ENCODE measurements around the gene RCC1.
"Not testable (repeated sequence)": the region's sequence is repeated elsewhere in the genome, so short reads cannot be mapped to it uniquely, and the experiment has no call there.

Gene RCC1

GRCh38 chr1:28560886-28561285 lies 55.0 kb downstream of the RCC1 start:
- no peak for DNase-seq (ENCODE audit: extremely low spot score)
- ChIA-PET POLR2A (interaction anchor here (1.5 kb wide), 2 partner anchors 18 to 21 kb away, joined by 4 to 5 read pairs; no protein-coding TSS in a partner anchor), CTCF (no interaction called here)
- TF ChIP-seq HDGF (IDR thresholded peaks at IDR 0.05; ENCODE audit: borderline replicate concordance) (no peak), SUZ12 (IDR thresholded peaks at IDR 0.05) (no peak), ARNT (IDR thresholded peaks at IDR 0.05) (no peak), FOXM1 (IDR thresholded peaks at IDR 0.05; ENCODE audit: borderline replicate concordance) (no peak)

- CTCF ChIA-PET = interaction anchor here (0.6 kb wide), 1 partner anchor 45 kb away, joined by 4 read pairs; no protein-coding TSS in a partner anchor
- DNase-seq (ENCODE audit: extremely low spot score) = no peak
- TF ChIP-seq FOXA1 (IDR thresholded peaks at IDR 0.05) (no peak), ARNT (IDR thresholded peaks at IDR 0.05) (no peak), PKNOX1 (IDR thresholded peaks at IDR 0.05) (no peak), BHLHE40 (IDR thresholded peaks at IDR 0.05; ENCODE audit: borderline replicate concordance) (no peak)
- POLR2A ChIA-PET = interaction anchor here (1.4 to 2.6 kb wide), 2 partner anchors 11 to 17 kb away, joined by 4 to 12 read pairs; no protein-coding TSS in a partner anchor
Measured at GRCh38 chr1:28564310-28564709, 58.5 kb downstream of the RCC1 start.

- ChIA-PET POLR2A (interaction anchor here (1.4 to 2.6 kb wide), 2 partner anchors 12 to 17 kb away, joined by 4 to 12 read pairs; no protein-coding TSS in a partner anchor), CTCF (no interaction called here)
- TF ChIP-seq FOXK2 (IDR thresholded peaks at IDR 0.05) = no peak
- DNase-seq (ENCODE audit: extremely low spot score) = no peak
Measured at GRCh38 chr1:28565040-28565439, 59.2 kb downstream of the RCC1 start.

- TF ChIP-seq ARNT (IDR thresholded peaks at IDR 0.05) = no peak
- no peak for TF ChIP-seq CTBP1 (IDR thresholded peaks at IDR 0.05; ENCODE audit: borderline replicate concordance)
- no peak for TF ChIP-seq ZNF384 (IDR thresholded peaks at IDR 0.05)
- no peak for TF ChIP-seq NFRKB (IDR thresholded peaks at IDR 0.05)
- TF ChIP-seq LEF1 (IDR thresholded peaks at IDR 0.05; ENCODE audit: borderline replicate concordance) = no peak
- no peak for TF ChIP-seq TARDBP (IDR thresholded peaks at IDR 0.05)
- TF ChIP-seq L3MBTL2 (conservative IDR thresholded peaks at IDR 0.05) = no peak
- TF ChIP-seq SUZ12 (IDR thresholded peaks at IDR 0.05) = no peak
- no peak for TF ChIP-seq PKNOX1 (IDR thresholded peaks at IDR 0.05)
- TF ChIP-seq SP1 (IDR thresholded peaks at IDR 0.05) = no peak
- TF ChIP-seq ELF4 (IDR thresholded peaks at IDR 0.05) = no peak
- ChIA-PET CTCF (no interaction called here), POLR2A (no interaction called here)
- no peak for DNase-seq (ENCODE audit: extremely low spot score)
Measured at GRCh38 chr1:28565726-28566125, 59.9 kb downstream of the RCC1 start.

GRCh38 chr1:28566931-28567330 lies 61.1 kb downstream of the RCC1 start:
- TF ChIP-seq LEF1 (IDR thresholded peaks at IDR 0.05; ENCODE audit: borderline replicate concordance) (no peak), PKNOX1 (IDR thresholded peaks at IDR 0.05) (no peak), SUZ12 (IDR thresholded peaks at IDR 0.05) (no peak), FOXM1 (IDR thresholded peaks at IDR 0.05; ENCODE audit: borderline replicate concordance) (no peak), BHLHE40 (IDR thresholded peaks at IDR 0.05; ENCODE audit: borderline replicate concordance) (no peak), ELF4 (IDR thresholded peaks at IDR 0.05) (no peak), HDGF (IDR thresholded peaks at IDR 0.05; ENCODE audit: borderline replicate concordance) (no peak), L3MBTL2 (conservative IDR thresholded peaks at IDR 0.05) (no peak), NFRKB (IDR thresholded peaks at IDR 0.05) (no peak), TARDBP (IDR thresholded peaks at IDR 0.05) (no peak), SP1 (IDR thresholded peaks at IDR 0.05) (no peak), ZNF384 (IDR thresholded peaks at IDR 0.05) (no peak), FOXA1 (IDR thresholded peaks at IDR 0.05) (no peak), ARNT (IDR thresholded peaks at IDR 0.05) (no peak), CTBP1 (IDR thresholded peaks at IDR 0.05; ENCODE audit: borderline replicate concordance) (no peak)
- CTCF ChIA-PET = no interaction called here
- POLR2A ChIA-PET = interaction anchor here (0.8 to 1.8 kb wide), 2 partner anchors 9 to 15 kb away, joined by 3 to 12 read pairs; no protein-coding TSS in a partner anchor
- no peak for DNase-seq (ENCODE audit: extremely low spot score)

GRCh38 chr1:28571911-28572310 lies 66.1 kb downstream of the RCC1 start:
- no peak for DNase-seq (ENCODE audit: extremely low spot score)
- ChIA-PET POLR2A (interaction anchor here (2.9 kb wide), 1 partner anchor 10 kb away, joined by 14 read pairs; no protein-coding TSS in a partner anchor), CTCF (no interaction called here)
- TF ChIP-seq FOXA1 (IDR thresholded peaks at IDR 0.05) (no peak), SP1 (IDR thresholded peaks at IDR 0.05) (no peak), FOXK2 (IDR thresholded peaks at IDR 0.05) (no peak), NFRKB (IDR thresholded peaks at IDR 0.05) (no peak), ARNT (IDR thresholded peaks at IDR 0.05) (no peak), HDGF (IDR thresholded peaks at IDR 0.05; ENCODE audit: borderline replicate concordance) (no peak), ZNF384 (IDR thresholded peaks at IDR 0.05) (no peak), TARDBP (IDR thresholded peaks at IDR 0.05) (no peak), SUZ12 (IDR thresholded peaks at IDR 0.05) (no peak), CTBP1 (IDR thresholded peaks at IDR 0.05; ENCODE audit: borderline replicate concordance) (no peak), PKNOX1 (IDR thresholded peaks at IDR 0.05) (no peak), L3MBTL2 (conservative IDR thresholded peaks at IDR 0.05) (no peak), FOXM1 (IDR thresholded peaks at IDR 0.05; ENCODE audit: borderline replicate concordance) (no peak), LEF1 (IDR thresholded peaks at IDR 0.05; ENCODE audit: borderline replicate concordance) (no peak), ELF4 (IDR thresholded peaks at IDR 0.05) (no peak), BHLHE40 (IDR thresholded peaks at IDR 0.05; ENCODE audit: borderline replicate concordance) (no peak)

GRCh38 chr1:28572891-28573290 lies 67.0 kb downstream of the RCC1 start:
- DNase-seq (ENCODE audit: extremely low spot score); CTCF ChIA-PET: not testable (repeated sequence)
- POLR2A ChIA-PET = interaction anchor here (2.9 kb wide), 1 partner anchor 9 kb away, joined by 14 read pairs; no protein-coding TSS in a partner anchor

All from HEK293T (cell line).